ENCODE measurements around the gene PADI4.

Gene PADI4

GRCh38 chr1:17347769-17348592 lies 40.0 kb downstream of the PADI4 start:
- no peak for TF ChIP-seq CTCF (IDR thresholded peaks at IDR 0.05)

- TF ChIP-seq CTCF (IDR thresholded peaks at IDR 0.05): no peak
Measured at GRCh38 chr1:17348593-17349234, 40.7 kb downstream of the PADI4 start.

GRCh38 chr1:17350083-17350482 lies 42.1 kb downstream of the PADI4 start:
- no peak for TF ChIP-seq CTCF (IDR thresholded peaks at IDR 0.05)

GRCh38 chr1:17350928-17351446 lies 43.0 kb downstream of the PADI4 start:
- no peak for TF ChIP-seq CTCF (IDR thresholded peaks at IDR 0.05)

GRCh38 chr1:17351598-17352324 lies 43.8 kb downstream of the PADI4 start:
- no peak for TF ChIP-seq CTCF (IDR thresholded peaks at IDR 0.05)

GRCh38 chr1:17352419-17352909 lies 44.5 kb downstream of the PADI4 start:
- TF ChIP-seq CTCF (IDR thresholded peaks at IDR 0.05): no peak

GRCh38 chr1:17355898-17356297 lies 47.9 kb downstream of the PADI4 start:
- no peak for TF ChIP-seq CTCF (IDR thresholded peaks at IDR 0.05)
